GM12864 (cell line): Measurements from ENCODE around the gene FSCN2.
"Not testable (repeated sequence)": the region's sequence is repeated elsewhere in the genome, so short reads cannot be mapped to it uniquely, and the experiment has no call there.

Experiments
- DNase-seq: peaks from one replicate; pipeline ENCODE4 v3.0.0-alpha.2; 2011; ENCODE audit warnings: low read depth
- H3K4me3 ChIP-seq: 2 replicates; pipeline ENCODE4 v1.5.1; 2011; ENCODE audit warnings: mild to moderate bottlenecking, low read depth, low read length, control low read depth
- CTCF ChIP-seq: IDR thresholded peaks from 2 replicates; pipeline ENCODE4 v1.5.1; 2011; ENCODE audit warnings: low read depth, mild to moderate bottlenecking, moderate library complexity, low read length, control low read depth, inconsistent platforms; ENCODE audit errors: missing control alignments

Gene FSCN2

GRCh38 chr17:81582749-81583148 lies 54.6 kb downstream of the FSCN2 start:
- no peak for DNase-seq

DNA sequence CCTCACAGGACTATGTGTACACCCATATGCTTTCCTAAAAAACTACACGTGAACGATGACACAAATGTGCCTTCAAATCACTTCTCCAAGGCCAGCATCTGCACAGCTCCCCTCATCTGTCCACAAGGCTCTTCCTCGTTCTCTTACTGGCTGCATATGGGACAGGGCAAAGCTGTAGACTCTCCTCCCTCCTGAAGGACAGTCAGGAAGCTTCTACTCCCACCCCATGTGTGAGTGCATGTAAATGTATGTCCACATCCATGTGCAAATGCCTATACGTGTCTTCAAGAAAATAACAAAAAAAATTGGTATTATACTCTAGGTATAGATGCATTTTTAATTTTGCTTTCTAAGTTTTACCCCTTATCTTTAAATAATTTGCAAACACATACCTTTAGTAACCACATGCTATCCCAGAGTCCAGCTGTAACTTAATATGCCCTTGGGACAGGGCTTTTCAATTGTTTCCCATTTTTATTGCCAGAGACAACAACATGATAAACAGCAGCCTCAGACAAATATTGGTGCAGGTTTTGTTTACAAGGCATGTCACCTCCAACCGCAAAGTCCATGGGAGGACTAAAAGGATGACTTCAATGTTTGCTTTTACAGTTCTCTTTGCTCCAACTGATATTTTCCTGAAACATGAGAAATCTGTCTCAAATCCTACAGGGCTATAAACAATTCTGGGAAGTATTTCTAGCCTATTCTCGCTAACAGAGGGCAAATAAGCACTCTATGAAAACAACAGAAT lies 55.6 kb downstream of the FSCN2 start:
- no peak for TF ChIP-seq CTCF
- DNase-seq = no peak
- H3K4me3 ChIP-seq = no peak overlapping the region

More at GRCh38 chr17:81582749-81583148, 54.6 kb downstream of the FSCN2 start:
- H3K4me3 ChIP-seq = no peak overlapping the region
- TF ChIP-seq CTCF = no peak

DNA sequence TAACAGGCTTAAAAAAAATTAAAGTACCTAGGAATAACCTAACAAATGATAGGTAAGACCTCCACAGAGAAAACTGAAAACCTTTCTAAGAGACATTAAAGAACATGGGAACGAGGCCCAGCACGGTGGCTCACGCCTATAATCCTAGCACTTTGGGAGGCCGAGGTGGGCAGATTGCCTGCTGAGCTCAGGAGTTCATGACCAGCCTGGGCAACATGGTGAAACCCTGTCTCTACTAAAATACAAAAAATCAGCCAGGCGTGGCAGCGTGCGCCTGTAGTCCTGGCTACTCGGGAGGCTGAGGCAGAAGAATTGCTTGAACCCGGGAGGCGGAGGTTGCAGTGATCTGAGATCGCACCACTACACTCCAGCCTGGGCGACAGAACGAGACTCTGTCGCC lies 56.6 kb downstream of the FSCN2 start:
- DNase-seq, H3K4me3 ChIP-seq: not testable (repeated sequence)

DNA sequence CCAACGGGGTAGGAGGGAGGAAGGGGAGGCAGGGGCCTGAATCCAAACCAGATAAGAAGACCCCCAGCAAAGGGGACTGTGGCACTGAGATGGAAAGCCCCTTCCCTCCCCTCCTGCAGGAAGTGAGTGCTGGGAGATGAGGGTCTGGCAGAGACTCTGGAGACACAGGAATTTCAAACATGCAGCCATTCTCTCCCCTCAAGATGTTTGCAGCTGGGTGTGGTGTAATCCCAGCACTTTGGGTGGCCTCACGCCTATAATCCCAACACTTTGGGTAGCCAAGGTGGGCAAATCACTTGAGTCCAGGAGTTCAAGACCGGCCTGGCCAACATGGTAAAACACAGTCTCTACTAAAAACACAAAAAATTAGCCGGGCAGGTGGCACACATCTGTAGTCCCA lies 57.9 kb downstream of the FSCN2 start:
- H3K4me3 ChIP-seq = no peak overlapping the region
- no peak for DNase-seq
- TF ChIP-seq CTCF = no peak
